Suprapubic skin (tissue), 4 donors: ENCODE data around the gene MIXL1. TPM values are rescaled to one million over a fixed set of nuclear protein-coding genes. Genes with fewer than 3 reads are reported as not detected.

Experiments
- DNase-seq, 2 donors: peaks; one replicate each; pipeline ENCODE4 v3.0.0-alpha.2; 2019; ENCODE audit warnings: low spot score in 2 of 2
- H3K27ac ChIP-seq: fragments of 200-600 bp; sonication (generic); one replicate; pipeline ENCODE4 v1.5.1; 2019
- H3K27me3 ChIP-seq: fragments of 200-600 bp; sonication (generic); one replicate; pipeline ENCODE4 v1.5.1; 2019
- H3K36me3 ChIP-seq: fragments of 200-600 bp; sonication (generic); one replicate; pipeline ENCODE4 v1.5.1; 2019
- H3K4me1 ChIP-seq: fragments of 200-600 bp; sonication (generic); one replicate; pipeline ENCODE4 v1.5.1; 2019
- H3K4me3 ChIP-seq: fragments of 200-600 bp; sonication (generic); one replicate; pipeline ENCODE4 v1.5.1; 2019; ENCODE audit warnings: mild to moderate bottlenecking
- H3K9me3 ChIP-seq: fragments of 200-600 bp; sonication (generic); one replicate; pipeline ENCODE4 v1.5.1; 2019
- EP300 ChIP-seq: sonication (generic); formaldehyde crosslinking; IDR thresholded peaks from one replicate; pipeline ENCODE4 v1.6.1; 2017; ENCODE audit warnings: antibody characterized with exemption
- POLR2A ChIP-seq, 2 donors: fragments of 450-650 bp; IDR thresholded peaks; one replicate each; pipeline ENCODE4 v1.6.1; 2017; ENCODE audit warnings: antibody characterized with exemption in 2 of 2, mild to moderate bottlenecking in 2 of 2, moderate library complexity in 2 of 2
- POLR2AphosphoS5 ChIP-seq, 3 donors: sonication (generic); formaldehyde crosslinking; IDR thresholded peaks; one replicate each; pipeline ENCODE4 v1.6.1; 2017; ENCODE audit warnings: antibody characterized with exemption in 3 of 3
- WGBS: methylation state at CpG from one replicate; pipeline ENCODE4 v1.1.5; 2018; 5-methylcytosine and 5-hydroxymethylcytosine counted together
- total RNA-seq, 4 donors: library from RNA; depleted of rRNA; stranded (reverse); fragments of >200 nt; gene quantifications; one replicate each; pipeline ENCODE4 v1.1.0, GENCODE V29; 2016
- TF ChIP-seq, protein P1 (sequence below), 2 donors: fragments of 200-600 bp in 1 of 2; fragments of 450-650 bp in 1 of 2; sonication (generic) in 1 of 2; IDR thresholded peaks; one replicate each; pipeline ENCODE4 v1.5.1; 2016 to 2019; ENCODE audit warnings: antibody characterized with exemption in 2 of 2, mild to moderate bottlenecking in 1 of 2, moderate library complexity in 1 of 2

Gene MIXL1
- total RNA-seq, 4 donors from 2014 or later: 0.45 TPM; not detected in 3

- no peaks in the 10 kb centered on the region for H3K9me3 ChIP-seq
- H3K27me3 ChIP-seq: no peaks in the 10 kb centered on the region
- TF ChIP-seq, protein P1, sequence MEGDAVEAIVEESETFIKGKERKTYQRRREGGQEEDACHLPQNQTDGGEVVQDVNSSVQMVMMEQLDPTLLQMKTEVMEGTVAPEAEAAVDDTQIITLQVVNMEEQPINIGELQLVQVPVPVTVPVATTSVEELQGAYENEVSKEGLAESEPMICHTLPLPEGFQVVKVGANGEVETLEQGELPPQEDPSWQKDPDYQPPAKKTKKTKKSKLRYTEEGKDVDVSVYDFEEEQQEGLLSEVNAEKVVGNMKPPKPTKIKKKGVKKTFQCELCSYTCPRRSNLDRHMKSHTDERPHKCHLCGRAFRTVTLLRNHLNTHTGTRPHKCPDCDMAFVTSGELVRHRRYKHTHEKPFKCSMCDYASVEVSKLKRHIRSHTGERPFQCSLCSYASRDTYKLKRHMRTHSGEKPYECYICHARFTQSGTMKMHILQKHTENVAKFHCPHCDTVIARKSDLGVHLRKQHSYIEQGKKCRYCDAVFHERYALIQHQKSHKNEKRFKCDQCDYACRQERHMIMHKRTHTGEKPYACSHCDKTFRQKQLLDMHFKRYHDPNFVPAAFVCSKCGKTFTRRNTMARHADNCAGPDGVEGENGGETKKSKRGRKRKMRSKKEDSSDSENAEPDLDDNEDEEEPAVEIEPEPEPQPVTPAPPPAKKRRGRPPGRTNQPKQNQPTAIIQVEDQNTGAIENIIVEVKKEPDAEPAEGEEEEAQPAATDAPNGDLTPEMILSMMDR (IDR thresholded peaks at IDR 0.05): no peak
- no peak for TF ChIP-seq POLR2AphosphoS5 (IDR thresholded peaks at IDR 0.05)
- TF ChIP-seq EP300: no peak
- no peak for TF ChIP-seq POLR2A (IDR thresholded peaks at IDR 0.05)
- DNase-seq: no peak
- H3K36me3 ChIP-seq: no peaks in the 10 kb centered on the region
- H3K4me1 ChIP-seq: no peaks in the 10 kb centered on the region
- 92% methylated on average over 5 of the region's 5 CpGs for WGBS
- no peak overlapping the region for H3K4me3 ChIP-seq
- no peak overlapping the region for H3K27ac ChIP-seq
These were observed 16.4 kb upstream of the MIXL1 start for GRCh38 chr1:226207048-226207447.

GRCh38 chr1:226209307-226210059 lies 14.0 kb upstream of the MIXL1 start:
- Histone ChIP-seq H3K9me3 (no peaks in the 10 kb centered on the region), H3K27me3 (no peaks in the 10 kb centered on the region), H3K27ac (no peak overlapping the region), H3K36me3 (no peaks in the 10 kb centered on the region), H3K4me1 (no peaks in the 10 kb centered on the region), H3K4me3 (no peak overlapping the region)
- 86% methylated on average over 17 of the region's 17 CpGs for WGBS
- no peak for DNase-seq
- TF ChIP-seq POLR2AphosphoS5 (IDR thresholded peaks at IDR 0.05): no peak
- TF ChIP-seq EP300: no peak
- TF ChIP-seq, protein P1 (IDR thresholded peaks at IDR 0.05): no peak
- TF ChIP-seq POLR2A (IDR thresholded peaks at IDR 0.05): no peak

- Histone ChIP-seq H3K4me3 (no peak overlapping the region), H3K9me3 (no peaks in the 10 kb centered on the region), H3K27me3 (no peaks in the 10 kb centered on the region), H3K27ac (no peak overlapping the region), H3K4me1 (no peaks in the 10 kb centered on the region), H3K36me3 (no peaks in the 10 kb centered on the region)
- WGBS: 65% methylated on average over 7 of the region's 7 CpGs
- TF ChIP-seq POLR2AphosphoS5 (IDR thresholded peaks at IDR 0.05) (no peak), POLR2A (IDR thresholded peaks at IDR 0.05) (no peak), EP300 (no peak)
- TF ChIP-seq, protein P1 (IDR thresholded peaks at IDR 0.05): no peak
- no peak for DNase-seq
These were observed 12.8 kb upstream of the MIXL1 start for GRCh38 chr1:226210571-226211176.

DNA sequence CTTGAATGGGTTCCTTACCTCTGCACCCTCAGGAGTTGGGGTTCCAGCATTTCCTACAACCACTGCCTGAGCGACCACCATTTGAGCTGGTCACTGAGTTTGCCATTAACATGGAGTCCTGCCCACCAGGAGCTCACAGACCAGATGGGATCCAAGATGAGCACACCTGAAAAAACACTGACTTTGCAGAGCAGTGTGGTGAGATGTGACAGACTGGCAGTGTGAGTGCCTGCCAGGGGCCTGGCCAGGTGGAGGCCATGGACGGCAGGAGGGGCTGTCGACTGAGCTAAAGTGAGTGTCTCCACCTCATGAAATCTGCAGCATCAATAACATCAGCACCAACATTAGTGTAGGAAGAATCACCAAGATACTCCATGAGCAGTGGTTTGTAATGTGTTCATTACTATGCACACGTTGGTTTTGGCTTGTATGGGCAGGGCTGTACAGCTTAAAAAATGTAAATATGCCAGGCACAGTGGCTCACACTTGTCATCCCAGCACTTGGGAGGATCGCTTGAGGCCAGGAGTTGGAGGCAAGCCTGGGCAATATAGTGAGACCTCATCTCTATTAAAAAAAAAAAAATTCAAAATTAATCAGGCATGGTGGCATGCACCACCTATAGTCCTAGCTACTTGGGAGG lies 12.2 kb upstream of the MIXL1 start:
- H3K9me3 ChIP-seq: no peaks in the 10 kb centered on the region
- H3K27ac ChIP-seq: no peak overlapping the region
- no peak for DNase-seq
- TF ChIP-seq, protein P1 (IDR thresholded peaks at IDR 0.05): no peak
- TF ChIP-seq POLR2A (IDR thresholded peaks at IDR 0.05) (no peak), POLR2AphosphoS5 (IDR thresholded peaks at IDR 0.05) (no peak), EP300 (no peak)
- no peaks in the 10 kb centered on the region for H3K4me1 ChIP-seq
- no peaks in the 10 kb centered on the region for H3K36me3 ChIP-seq
- no peak overlapping the region for H3K4me3 ChIP-seq
- no peaks in the 10 kb centered on the region for H3K27me3 ChIP-seq
- 52% methylated on average over 4 of the region's 5 CpGs for WGBS

GRCh38 chr1:226212545-226212944 lies 10.9 kb upstream of the MIXL1 start:
- no peak for TF ChIP-seq POLR2AphosphoS5 (IDR thresholded peaks at IDR 0.05)
- TF ChIP-seq, protein P1 (IDR thresholded peaks at IDR 0.05): no peak
- TF ChIP-seq EP300: no peak
- TF ChIP-seq POLR2A (IDR thresholded peaks at IDR 0.05): no peak
- H3K4me1 ChIP-seq: no peaks in the 10 kb centered on the region
- no peak overlapping the region for H3K4me3 ChIP-seq
- 84% methylated on average over 8 of the region's 8 CpGs for WGBS
- H3K27me3 ChIP-seq: no peaks in the 10 kb centered on the region
- H3K36me3 ChIP-seq: no peaks in the 10 kb centered on the region
- no peak overlapping the region for H3K27ac ChIP-seq
- DNase-seq: no peak
- H3K9me3 ChIP-seq: no peaks in the 10 kb centered on the region
